K562 (cell line): ENCODE results near the gene C1orf116. TPM values are rescaled to one million over a fixed set of nuclear protein-coding genes. Genes with fewer than 3 reads are reported as not detected.
A peak's percentile ranks its signal among the peaks of the same experiment; 100 is the strongest.

Experiments
- EGR1 ChIP-seq: fragments of 450-650 bp; conservative IDR thresholded peaks from 2 replicates; pipeline ENCODE4 v1.6.1; 2017; ENCODE audit warnings: mild to moderate bottlenecking
- EP400 ChIP-seq: fragments of 450-650 bp; IDR thresholded peaks from 2 replicates; pipeline ENCODE4 v1.6.1; 2017; ENCODE audit warnings: antibody characterized with exemption, mild to moderate bottlenecking, moderate library complexity
- HOXB6 ChIP-seq: fragments of 250-450 bp; sonication (Bioruptor Pico); IDR thresholded peaks from 2 replicates; pipeline ENCODE4 v1.5.1; 2022; ENCODE audit warnings: mild to moderate bottlenecking, borderline replicate concordance
- MAZ ChIP-seq, 2 experiments: fragments of 450-650 bp in 1 of 2; sonication (generic) in 1 of 2; formaldehyde crosslinking; IDR thresholded peaks in 1 of 2; conservative IDR thresholded peaks in 1 of 2; 2 replicates each; pipeline versions ENCODE4 v1.4.0 to v1.5.0; 2020; ENCODE audit warnings: mild to moderate bottlenecking in 1 of 2, missing genetic modification reagents in 1 of 2
- MITF ChIP-seq: IDR thresholded peaks from 2 replicates; pipeline ENCODE4 v1.6.1; 2014; ENCODE audit warnings: antibody characterized with exemption
- REST ChIP-seq, 2 experiments: fragments of 450-650 bp; formaldehyde crosslinking in 1 of 2; IDR thresholded peaks; 2 replicates each; pipeline versions ENCODE4 v1.4.0 to v1.6.1; 2014 to 2020; ENCODE audit warnings: mild to moderate bottlenecking in 2 of 2, borderline replicate concordance in 1 of 2, low read depth in 1 of 2
- SIX5 ChIP-seq, 2 experiments: IDR thresholded peaks; 2 replicates each; pipeline ENCODE4 v1.6.1; 2011; ENCODE audit warnings: low read length in 2 of 2, borderline replicate concordance in 1 of 2, low read depth in 1 of 2, mild to moderate bottlenecking in 1 of 2, moderate library complexity in 1 of 2; ENCODE audit not compliant: insufficient read depth in 1 of 2
- TEAD4 ChIP-seq, 2 experiments: sonication (generic) in 1 of 2; formaldehyde crosslinking in 1 of 2; IDR thresholded peaks; 2 replicates each; pipeline versions ENCODE4 v1.6.1 to v1.8.0; 2012 to 2022; ENCODE audit warnings: borderline replicate concordance in 1 of 2, inconsistent platforms in 1 of 2, low read length in 1 of 2, mild to moderate bottlenecking in 1 of 2, missing genetic modification reagents in 1 of 2
- polyA plus RNA-seq, 8 experiments: library from polyadenylated mRNA; depleted of rRNA in 4 of 8; stranded (reverse) in 5 of 8; unstranded in 3 of 8; fragments of >200 nt; fragmentation: Nextera tagmentation in 2 of 8; fragmentation: Illumina TruSeq in 1 of 8; extraction: Ambion mirVana in 2 of 8; extraction: Trizol in 1 of 8; gene quantifications; 2 replicates each; pipeline versions ENCODE4 v1.2.1 to v1.2.3, GENCODE V29; 2011 to 2014; ENCODE audit warnings: inconsistent platforms in 1 of 8, missing spikeins in 1 of 8
- total RNA-seq, 7 experiments: library from RNA; depleted of rRNA in 6 of 7; stranded (reverse); fragments of >200 nt in 6 of 7; fragmentation: Illumina TruSeq in 2 of 7; extraction: Trizol in 2 of 7; gene quantifications; 2 replicates each; pipeline versions ENCODE4 v1.2.1 to v1.2.3, GENCODE V29; 2011 to 2021; ENCODE audit warnings: low replicate concordance in 1 of 7
- TF ChIP-seq, protein P1 (sequence below): fragments of 150-350 bp; conservative IDR thresholded peaks from 2 replicates; pipeline ENCODE4 v1.6.1; 2014; ENCODE audit warnings: low read length
- TF ChIP-seq, protein P2 (sequence below): fragments of 450-650 bp; conservative IDR thresholded peaks from 2 replicates; pipeline ENCODE4 v1.6.1; 2016; ENCODE audit warnings: missing genetic modification characterization, low read depth, mild to moderate bottlenecking, missing compliant biosample characterization, moderate library complexity

C1orf116 gene
- total and polyA plus RNA-seq, 9 of the 15 experiments (the other 6 are each of a cell fraction or from before 2014, with no cell fraction given): 0.62 to 3.0 (median 0.95) TPM

GRCh38 chr1:207052911-207053769 lies 20.6 kb upstream of the C1orf116 start, which contains the start of gene PFKFB2 (continued):
- peak; percentile 25; the same call in 1 of the 2 replicates for TF ChIP-seq REST (IDR thresholded peaks at IDR 0.05; ENCODE audit: borderline replicate concordance)
- peak; percentile 73; the same call in 1 of the 2 replicates for TF ChIP-seq REST (CRISPR knock-in tag; IDR thresholded peaks at IDR 0.05; ENCODE audit: low read depth)
- TF ChIP-seq, protein P1, sequence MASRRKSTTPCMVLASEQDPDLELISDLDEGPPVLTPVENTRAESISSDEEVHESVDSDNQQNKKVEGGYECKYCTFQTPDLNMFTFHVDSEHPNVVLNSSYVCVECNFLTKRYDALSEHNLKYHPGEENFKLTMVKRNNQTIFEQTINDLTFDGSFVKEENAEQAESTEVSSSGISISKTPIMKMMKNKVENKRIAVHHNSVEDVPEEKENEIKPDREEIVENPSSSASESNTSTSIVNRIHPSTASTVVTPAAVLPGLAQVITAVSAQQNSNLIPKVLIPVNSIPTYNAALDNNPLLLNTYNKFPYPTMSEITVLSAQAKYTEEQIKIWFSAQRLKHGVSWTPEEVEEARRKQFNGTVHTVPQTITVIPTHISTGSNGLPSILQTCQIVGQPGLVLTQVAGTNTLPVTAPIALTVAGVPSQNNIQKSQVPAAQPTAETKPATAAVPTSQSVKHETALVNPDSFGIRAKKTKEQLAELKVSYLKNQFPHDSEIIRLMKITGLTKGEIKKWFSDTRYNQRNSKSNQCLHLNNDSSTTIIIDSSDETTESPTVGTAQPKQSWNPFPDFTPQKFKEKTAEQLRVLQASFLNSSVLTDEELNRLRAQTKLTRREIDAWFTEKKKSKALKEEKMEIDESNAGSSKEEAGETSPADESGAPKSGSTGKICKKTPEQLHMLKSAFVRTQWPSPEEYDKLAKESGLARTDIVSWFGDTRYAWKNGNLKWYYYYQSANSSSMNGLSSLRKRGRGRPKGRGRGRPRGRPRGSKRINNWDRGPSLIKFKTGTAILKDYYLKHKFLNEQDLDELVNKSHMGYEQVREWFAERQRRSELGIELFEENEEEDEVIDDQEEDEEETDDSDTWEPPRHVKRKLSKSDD: no peak
- no peak for TF ChIP-seq HOXB6 (CRISPR knock-in tag)
- TF ChIP-seq EP400: peak; percentile 70; the same call in 1 of the 2 replicates
- TF ChIP-seq TEAD4 (IDR thresholded peaks at IDR 0.05; ENCODE audit: low read length): peak; percentile 5; the same call in 1 of the 2 replicates
- no peak for TF ChIP-seq TEAD4 (CRISPR knock-in tag; IDR thresholded peaks at IDR 0.05; ENCODE audit: borderline replicate concordance)
- peak; percentile 93 for TF ChIP-seq MITF
- peak in 1 of 2 experiments; percentile 81 for TF ChIP-seq MAZ (CRISPR knock-in tag; conservative IDR thresholded peaks at IDR 0.05 in 1 of 2, IDR thresholded peaks at IDR 0.05 in 1 of 2)
- no peak for TF ChIP-seq SIX5 (IDR thresholded peaks at IDR 0.05; ENCODE audit: borderline replicate concordance in 1 of 2, insufficient read depth in 1 of 2, low read depth in 1 of 2, low read length in 2 of 2)
- TF ChIP-seq, protein P2, sequence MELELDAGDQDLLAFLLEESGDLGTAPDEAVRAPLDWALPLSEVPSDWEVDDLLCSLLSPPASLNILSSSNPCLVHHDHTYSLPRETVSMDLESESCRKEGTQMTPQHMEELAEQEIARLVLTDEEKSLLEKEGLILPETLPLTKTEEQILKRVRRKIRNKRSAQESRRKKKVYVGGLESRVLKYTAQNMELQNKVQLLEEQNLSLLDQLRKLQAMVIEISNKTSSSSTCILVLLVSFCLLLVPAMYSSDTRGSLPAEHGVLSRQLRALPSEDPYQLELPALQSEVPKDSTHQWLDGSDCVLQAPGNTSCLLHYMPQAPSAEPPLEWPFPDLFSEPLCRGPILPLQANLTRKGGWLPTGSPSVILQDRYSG (tag): 0 out of 2 replicates have a peak, but pooled peaks have one; percentile 49
- TF ChIP-seq EGR1: peak; percentile 66
